ENCODE data around the gene SMAD3.

The SMAD3 gene

GRCh38 chr15:67096546-67097294 is 31.3 kb downstream of the SMAD3 start:
- no peak for DNase-seq (ENCODE audit: low read depth in 2 of 2)

- DNase-seq (ENCODE audit: low read depth in 2 of 2), result no peak
Measured at GRCh38 chr15:67097424-67097823, 32.0 kb downstream of the SMAD3 start.

GRCh38 chr15:67097930-67098740 is 32.7 kb downstream of the SMAD3 start:
- DNase-seq (ENCODE audit: low read depth in 2 of 2), result no peak

GRCh38 chr15:67098768-67099282 is 33.4 kb downstream of the SMAD3 start:
- DNase-seq (ENCODE audit: low read depth in 2 of 2), result no peak

- no peak for DNase-seq (ENCODE audit: low read depth in 2 of 2)
Measured at GRCh38 chr15:67100124-67100791, 34.9 kb downstream of the SMAD3 start.

- DNase-seq (ENCODE audit: low read depth in 2 of 2), result no peak
Measured at GRCh38 chr15:67100801-67101581, 35.6 kb downstream of the SMAD3 start.

- peak in 1 of 2 donors; percentile 40 for DNase-seq (ENCODE audit: low read depth in 2 of 2)
Measured at GRCh38 chr15:67101911-67102598, 36.7 kb downstream of the SMAD3 start.

GRCh38 chr15:67102599-67102929 is 37.2 kb downstream of the SMAD3 start:
- DNase-seq (ENCODE audit: low read depth in 2 of 2), result no peak

- no peak for DNase-seq (ENCODE audit: low read depth in 2 of 2)
Measured at GRCh38 chr15:67103021-67103420, 37.6 kb downstream of the SMAD3 start.

GRCh38 chr15:67103432-67103831 is 38.0 kb downstream of the SMAD3 start:
- no peak for DNase-seq (ENCODE audit: low read depth in 2 of 2)

GRCh38 chr15:67103869-67104268 is 38.5 kb downstream of the SMAD3 start:
- DNase-seq (ENCODE audit: low read depth in 2 of 2), result no peak

GRCh38 chr15:67104510-67104909 is 39.1 kb downstream of the SMAD3 start:
- no peak for DNase-seq (ENCODE audit: low read depth in 2 of 2)

GRCh38 chr15:67105065-67105951 is 39.9 kb downstream of the SMAD3 start:
- no peak for DNase-seq (ENCODE audit: low read depth in 2 of 2)

GRCh38 chr15:67105991-67106763 is 40.8 kb downstream of the SMAD3 start:
- DNase-seq (ENCODE audit: low read depth in 2 of 2), result no peak

GRCh38 chr15:67106764-67107013 is 41.3 kb downstream of the SMAD3 start:
- no peak for DNase-seq (ENCODE audit: low read depth in 2 of 2)

GRCh38 chr15:67107014-67107812 is 41.8 kb downstream of the SMAD3 start:
- DNase-seq (ENCODE audit: low read depth in 2 of 2), result no peak

- no peak for DNase-seq (ENCODE audit: low read depth in 2 of 2)
Measured at GRCh38 chr15:67108122-67108961, 42.9 kb downstream of the SMAD3 start.
